GM18909 (cell line): ENCODE data around the gene RSPO4.

Experiments used
- ATAC-seq: cut with Tn5 transposase; IDR thresholded peaks from one replicate; pipeline ENCODE4 v1.9.1; 2021; ENCODE audit warnings: mild to moderate bottlenecking; ENCODE audit not compliant: unreplicated experiment, poor library complexity

RSPO4 gene

GRCh38 chr20:972256-972655, 29.9 kb downstream of the RSPO4 start:
- ATAC-seq: no peak

- no peak for ATAC-seq
Observed at GRCh38 chr20:971346-971745, 30.8 kb downstream of the RSPO4 start.

- ATAC-seq: no peak
Observed at GRCh38 chr20:969868-970267, 32.2 kb downstream of the RSPO4 start.

GRCh38 chr20:967796-968742, 34.0 kb downstream of the RSPO4 start:
- ATAC-seq: no peak

GRCh38 chr20:965956-966355, 36.2 kb downstream of the RSPO4 start:
- no peak for ATAC-seq

- no peak for ATAC-seq
Observed at GRCh38 chr20:963795-964194, 38.3 kb downstream of the RSPO4 start.

- no peak for ATAC-seq
Observed at GRCh38 chr20:962683-963082, 39.4 kb downstream of the RSPO4 start.

GRCh38 chr20:962223-962622, 39.9 kb downstream of the RSPO4 start:
- ATAC-seq: no peak

- ATAC-seq: no peak
Observed at GRCh38 chr20:961768-962167, 40.3 kb downstream of the RSPO4 start.

GRCh38 chr20:959996-960615, 42.0 kb downstream of the RSPO4 start:
- no peak for ATAC-seq

- no peak for ATAC-seq
Observed at GRCh38 chr20:958936-959815, 42.9 kb downstream of the RSPO4 start.

- no peak for ATAC-seq
Observed at GRCh38 chr20:957544-957943, 44.6 kb downstream of the RSPO4 start.

GRCh38 chr20:956330-956951, 45.7 kb downstream of the RSPO4 start:
- no peak for ATAC-seq

GRCh38 chr20:955656-956055, 46.5 kb downstream of the RSPO4 start:
- no peak for ATAC-seq

GRCh38 chr20:955111-955510, 47.0 kb downstream of the RSPO4 start:
- ATAC-seq: no peak

GRCh38 chr20:953742-954141, 48.4 kb downstream of the RSPO4 start:
- ATAC-seq: no peak

GRCh38 chr20:952196-952795, 49.8 kb downstream of the RSPO4 start:
- ATAC-seq: no peak

- ATAC-seq: no peak
Observed at GRCh38 chr20:951384-952169, 50.5 kb downstream of the RSPO4 start.

GRCh38 chr20:949717-950116, 52.4 kb downstream of the RSPO4 start:
- no peak for ATAC-seq
